MM.1S (cell line): ENCODE measurements around the gene LCMT1.

Experiments
- EZH2 ChIP-seq: fragments of 300-600 bp; sonication (generic); optimal IDR thresholded peaks from 2 replicates; pipeline ENCODE3; 2017; ENCODE audit warnings: low read depth, mild to moderate bottlenecking, antibody characterized with exemption, low read length, mixed read lengths
- EZH2phosphoT487 ChIP-seq: fragments of 300-600 bp; sonication (generic); IDR thresholded peaks from 2 replicates; pipeline ENCODE4 v1.6.1; 2018; ENCODE audit warnings: antibody characterized with exemption, low read length
- TF ChIP-seq, protein P1 (sequence below): fragments of 300-600 bp; sonication (generic); IDR thresholded peaks from 2 replicates; pipeline ENCODE4 v1.5.1; 2016; ENCODE audit warnings: antibody characterized with exemption, low read length, mixed read lengths

DNA sequence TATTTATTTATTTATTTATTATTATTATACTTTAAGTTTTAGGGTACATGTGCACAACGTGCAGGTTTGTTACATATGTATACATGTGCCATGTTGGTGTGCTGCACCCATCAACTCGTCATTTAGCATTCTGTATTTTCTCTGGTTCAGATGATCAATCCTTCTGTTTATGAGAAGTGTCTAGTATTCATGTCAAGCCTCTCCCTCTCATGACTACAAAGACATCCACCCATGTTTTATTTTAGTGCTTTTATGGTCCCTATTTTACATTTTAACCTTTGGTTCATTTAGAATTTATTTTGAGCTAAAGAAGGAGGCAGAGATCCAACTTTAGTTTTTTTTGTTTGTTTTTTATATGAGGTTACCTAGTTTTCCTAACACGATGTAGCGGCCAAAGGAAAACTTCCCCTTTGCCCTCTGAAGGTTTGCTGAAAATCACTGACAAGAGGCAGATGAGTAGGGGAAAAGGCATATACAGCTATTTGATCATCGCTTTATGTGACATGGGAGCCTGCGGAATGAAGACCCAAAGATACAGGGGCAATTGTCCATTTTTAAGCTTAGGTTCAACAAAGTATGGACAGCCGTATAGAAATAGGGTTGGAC is 82.8 kb downstream of the LCMT1 start:
- TF ChIP-seq, protein P1, sequence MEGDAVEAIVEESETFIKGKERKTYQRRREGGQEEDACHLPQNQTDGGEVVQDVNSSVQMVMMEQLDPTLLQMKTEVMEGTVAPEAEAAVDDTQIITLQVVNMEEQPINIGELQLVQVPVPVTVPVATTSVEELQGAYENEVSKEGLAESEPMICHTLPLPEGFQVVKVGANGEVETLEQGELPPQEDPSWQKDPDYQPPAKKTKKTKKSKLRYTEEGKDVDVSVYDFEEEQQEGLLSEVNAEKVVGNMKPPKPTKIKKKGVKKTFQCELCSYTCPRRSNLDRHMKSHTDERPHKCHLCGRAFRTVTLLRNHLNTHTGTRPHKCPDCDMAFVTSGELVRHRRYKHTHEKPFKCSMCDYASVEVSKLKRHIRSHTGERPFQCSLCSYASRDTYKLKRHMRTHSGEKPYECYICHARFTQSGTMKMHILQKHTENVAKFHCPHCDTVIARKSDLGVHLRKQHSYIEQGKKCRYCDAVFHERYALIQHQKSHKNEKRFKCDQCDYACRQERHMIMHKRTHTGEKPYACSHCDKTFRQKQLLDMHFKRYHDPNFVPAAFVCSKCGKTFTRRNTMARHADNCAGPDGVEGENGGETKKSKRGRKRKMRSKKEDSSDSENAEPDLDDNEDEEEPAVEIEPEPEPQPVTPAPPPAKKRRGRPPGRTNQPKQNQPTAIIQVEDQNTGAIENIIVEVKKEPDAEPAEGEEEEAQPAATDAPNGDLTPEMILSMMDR = no peak
- TF ChIP-seq EZH2 (no peak), EZH2phosphoT487 (no peak)
